Measurements from ENCODE around the gene JUN. TPM values are rescaled to one million over a fixed set of nuclear protein-coding genes. Genes with fewer than 3 reads are reported as not detected.

JUN gene
- total and polyA plus RNA-seq, 12 donors: 29.4 to 250 (median 57.7) TPM

DNA sequence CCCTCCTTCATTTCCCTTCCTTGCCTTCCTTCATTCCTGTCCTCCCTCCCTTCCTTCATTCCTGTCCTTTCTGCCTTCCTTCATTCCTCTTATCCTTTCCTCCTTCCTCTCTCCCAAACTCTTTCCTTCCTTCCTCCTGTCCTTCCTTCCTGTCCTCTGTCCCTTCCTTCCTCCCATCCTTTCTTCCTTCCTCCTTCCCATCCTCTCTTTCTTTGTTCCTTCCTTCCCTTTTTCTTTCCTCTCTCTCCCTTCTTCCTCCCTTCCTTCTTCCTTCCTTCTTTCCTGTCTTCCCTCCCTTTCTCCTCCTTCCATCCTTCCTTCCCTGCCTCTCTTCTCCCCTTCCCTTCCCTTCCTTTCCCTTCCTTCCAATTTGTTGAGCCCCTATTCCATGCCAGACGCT is 15.8 kb upstream of the JUN start:
- Histone ChIP-seq H3K36me3 (replicated peaks in 1 of 2) (no peaks in the 10 kb centered on the region), H3K9me3 (replicated peaks in 1 of 3) (no peaks in the 10 kb centered on the region), H3K27me3 (no peaks in the 10 kb centered on the region), H3K4me3 (no peak overlapping the region), H3K4me1 (replicated peaks in 1 of 2) (peaks cover 4 to 9% of the 10 kb centered on the region in 2 donors), H3K27ac (no peak overlapping the region)
- 89 to 100% (median 96%) methylated on average over 1 of the region's 1 CpG for WGBS, 4 donors
- TF ChIP-seq, protein P1, sequence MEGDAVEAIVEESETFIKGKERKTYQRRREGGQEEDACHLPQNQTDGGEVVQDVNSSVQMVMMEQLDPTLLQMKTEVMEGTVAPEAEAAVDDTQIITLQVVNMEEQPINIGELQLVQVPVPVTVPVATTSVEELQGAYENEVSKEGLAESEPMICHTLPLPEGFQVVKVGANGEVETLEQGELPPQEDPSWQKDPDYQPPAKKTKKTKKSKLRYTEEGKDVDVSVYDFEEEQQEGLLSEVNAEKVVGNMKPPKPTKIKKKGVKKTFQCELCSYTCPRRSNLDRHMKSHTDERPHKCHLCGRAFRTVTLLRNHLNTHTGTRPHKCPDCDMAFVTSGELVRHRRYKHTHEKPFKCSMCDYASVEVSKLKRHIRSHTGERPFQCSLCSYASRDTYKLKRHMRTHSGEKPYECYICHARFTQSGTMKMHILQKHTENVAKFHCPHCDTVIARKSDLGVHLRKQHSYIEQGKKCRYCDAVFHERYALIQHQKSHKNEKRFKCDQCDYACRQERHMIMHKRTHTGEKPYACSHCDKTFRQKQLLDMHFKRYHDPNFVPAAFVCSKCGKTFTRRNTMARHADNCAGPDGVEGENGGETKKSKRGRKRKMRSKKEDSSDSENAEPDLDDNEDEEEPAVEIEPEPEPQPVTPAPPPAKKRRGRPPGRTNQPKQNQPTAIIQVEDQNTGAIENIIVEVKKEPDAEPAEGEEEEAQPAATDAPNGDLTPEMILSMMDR (IDR thresholded peaks at IDR 0.05): no peak
- intact Hi-C loops (cut with DNase I): no loop called here
- no peak for DNase-seq

DNA sequence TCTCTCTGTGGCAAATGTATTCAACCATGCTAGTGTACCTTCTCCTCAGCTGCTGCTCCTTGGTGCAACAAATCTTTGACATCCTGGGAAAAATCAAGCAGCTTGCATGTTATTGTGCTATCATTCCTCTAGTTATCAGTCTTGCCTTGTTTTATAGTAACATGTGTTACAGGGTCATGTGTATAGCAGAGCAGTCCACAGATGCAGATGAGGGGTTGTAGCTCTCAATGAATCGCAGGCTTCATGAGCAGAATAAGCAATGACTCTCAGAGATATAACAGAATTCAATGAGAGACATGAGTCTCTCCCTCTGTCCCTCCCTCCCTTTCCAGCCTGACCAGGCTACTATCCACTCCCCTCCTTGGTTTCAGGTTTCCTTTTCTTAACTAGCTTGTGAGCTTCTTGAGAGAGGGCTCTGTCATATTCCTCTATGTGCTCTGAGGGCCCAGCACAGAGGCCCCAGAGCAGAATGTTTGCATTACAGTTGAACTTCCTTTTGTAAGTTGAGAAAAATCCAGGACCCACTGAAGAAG is 15.1 kb upstream of the JUN start:
- intact Hi-C loops (cut with DNase I): no loop called here
- no peaks in the 10 kb centered on the region for H3K27me3 ChIP-seq
- WGBS, 4 donors: 88 to 90% (median 90%) methylated on average over 1 of the region's 1 CpG
- H3K36me3 ChIP-seq (replicated peaks in 1 of 2): no peaks in the 10 kb centered on the region
- no peaks in the 10 kb centered on the region for H3K9me3 ChIP-seq (replicated peaks in 1 of 3)
- DNase-seq: no peak
- H3K27ac ChIP-seq: no peak overlapping the region
- no peak overlapping the region for H3K4me3 ChIP-seq
- H3K4me1 ChIP-seq (replicated peaks in 1 of 2): peaks cover 4 to 9% of the 10 kb centered on the region in 2 donors
- no peak for TF ChIP-seq POLR2A (IDR thresholded peaks at IDR 0.05)
- TF ChIP-seq, protein P1 (IDR thresholded peaks at IDR 0.05): no peak

DNA sequence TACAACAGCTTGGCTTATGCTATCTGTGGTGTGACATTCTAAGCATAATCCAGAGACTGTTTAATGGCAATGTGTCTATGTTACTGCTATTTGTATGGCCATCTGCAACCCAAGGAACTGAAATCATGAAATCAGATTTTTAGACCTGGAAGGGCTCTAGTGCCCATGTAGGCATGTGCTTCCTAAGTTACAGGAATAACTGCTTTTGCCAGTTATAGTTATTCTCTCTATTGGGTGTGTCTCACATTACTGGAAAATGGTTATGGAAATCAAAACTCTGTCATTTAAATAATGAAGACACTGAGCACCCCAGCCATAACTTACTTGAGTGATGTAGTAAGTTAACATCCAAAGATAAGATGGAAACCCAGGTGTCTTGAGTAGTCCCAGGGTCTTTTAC is 12.6 kb upstream of the JUN start:
- TF ChIP-seq POLR2A (IDR thresholded peaks at IDR 0.05): no peak
- TF ChIP-seq, protein P1 (IDR thresholded peaks at IDR 0.05): no peak
- no peaks in the 10 kb centered on the region for H3K4me1 ChIP-seq (replicated peaks in 1 of 2)
- H3K9me3 ChIP-seq (replicated peaks in 1 of 3): no peaks in the 10 kb centered on the region
- no peak overlapping the region for H3K27ac ChIP-seq
- DNase-seq: no peak
- intact Hi-C loops (cut with DNase I): no loop called here
- H3K27me3 ChIP-seq: no peaks in the 10 kb centered on the region
- no peak overlapping the region for H3K4me3 ChIP-seq
- H3K36me3 ChIP-seq (replicated peaks in 1 of 2): no peaks in the 10 kb centered on the region

DNA sequence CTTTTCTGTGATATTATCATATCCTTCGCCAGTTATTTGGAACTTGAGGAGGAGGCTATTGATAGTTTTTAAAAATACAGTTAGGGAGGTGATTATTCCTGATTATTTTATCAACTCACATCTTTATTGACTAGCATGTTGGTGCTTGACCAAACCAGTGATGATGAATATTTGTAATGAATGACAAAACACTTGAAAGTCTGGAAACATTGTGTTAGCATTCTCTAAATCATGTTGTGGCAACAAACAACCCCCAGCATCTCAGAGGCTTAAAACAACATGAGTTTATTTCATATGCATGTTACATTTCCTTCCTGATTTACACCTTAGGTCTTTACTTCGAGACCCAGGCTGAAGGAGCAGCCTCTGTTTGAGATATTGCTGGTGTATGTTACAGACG is 10.7 kb upstream of the JUN start:
- no peak for TF ChIP-seq POLR2A (IDR thresholded peaks at IDR 0.05)
- TF ChIP-seq, protein P1 (IDR thresholded peaks at IDR 0.05): no peak
- Histone ChIP-seq H3K9me3 (replicated peaks in 1 of 3) (no peaks in the 10 kb centered on the region), H3K27me3 (no peaks in the 10 kb centered on the region), H3K4me3 (no peak overlapping the region), H3K27ac (no peak overlapping the region), H3K4me1 (replicated peaks in 1 of 2) (no peaks in the 10 kb centered on the region), H3K36me3 (replicated peaks in 1 of 2) (no peaks in the 10 kb centered on the region)
- WGBS, 4 donors: 93 to 97% (median 94%) methylated on average over 3 of the region's 3 CpGs
- intact Hi-C loops (cut with DNase I): no loop called here
- no peak for DNase-seq

Data from adrenal gland (tissue), 12 donors.